Gastrocnemius medialis (tissue), 4 donors: ENCODE results near the gene SAA4.
"Not testable (repeated sequence)": the region's sequence is repeated elsewhere in the genome, so short reads cannot be mapped to it uniquely, and the experiment has no call there.

ENCODE experiments used
- POLR2A ChIP-seq, 2 donors: fragments of 450-650 bp; IDR thresholded peaks; one replicate each; pipeline ENCODE4 v1.6.1; 2017; ENCODE audit warnings: antibody characterized with exemption in 2 of 2, mild to moderate bottlenecking in 2 of 2, moderate library complexity in 2 of 2
- TF ChIP-seq, protein P1 (sequence below), 5 experiments: fragments of 450-650 bp in 3 of 5; fragments of 200-600 bp in 2 of 5; sonication (generic) in 2 of 5; IDR thresholded peaks in 4 of 5; conservative IDR thresholded peaks in 1 of 5; 1 replicate in 4 of 5; 2 replicates in 1 of 5; pipeline ENCODE4 v1.5.1; 2016 to 2019; ENCODE audit warnings: antibody characterized with exemption in 5 of 5, mild to moderate bottlenecking in 3 of 5, moderate library complexity in 3 of 5

DNA sequence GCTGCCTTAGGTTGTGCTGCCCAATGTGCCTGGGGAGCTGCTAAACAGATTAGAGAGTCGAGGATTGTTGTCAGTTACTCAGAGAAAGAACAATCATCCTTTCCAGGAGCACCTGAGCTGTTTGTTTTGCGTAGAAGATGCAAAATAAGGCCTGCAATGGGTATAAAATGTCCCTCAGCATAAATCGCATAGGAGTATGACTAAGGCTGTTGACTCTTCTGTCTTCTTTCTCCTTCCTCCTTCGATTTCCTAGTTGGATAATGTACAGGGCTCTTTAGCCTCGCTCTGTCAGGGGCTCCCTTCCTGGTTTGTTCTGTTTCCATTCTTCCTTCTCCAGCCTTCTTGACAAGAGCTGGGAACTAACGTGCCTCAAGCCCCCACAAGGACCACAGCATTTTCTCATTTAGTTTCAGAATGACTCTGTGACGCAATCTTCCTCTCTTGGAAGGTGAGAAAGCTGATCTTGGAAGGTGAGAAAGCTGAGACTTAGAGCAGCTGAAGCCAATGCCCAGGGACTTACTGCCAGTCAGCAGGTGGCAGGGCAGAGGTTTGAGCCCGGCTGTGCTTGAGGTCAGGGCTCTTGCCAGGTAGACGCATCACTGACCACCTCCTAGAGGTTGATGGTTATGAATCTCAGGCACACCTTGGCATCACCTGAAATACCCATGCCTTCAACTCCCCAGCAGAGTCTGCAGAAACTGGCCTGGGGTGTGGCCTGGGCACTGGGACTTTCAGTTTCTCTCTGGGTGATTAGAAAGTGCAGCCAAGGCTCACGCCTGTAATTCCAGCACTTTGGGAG, 30.9 kb upstream of the SAA4 start:
- not testable (repeated sequence) for TF ChIP-seq POLR2A (IDR thresholded peaks at IDR 0.05)
- TF ChIP-seq, protein P1, sequence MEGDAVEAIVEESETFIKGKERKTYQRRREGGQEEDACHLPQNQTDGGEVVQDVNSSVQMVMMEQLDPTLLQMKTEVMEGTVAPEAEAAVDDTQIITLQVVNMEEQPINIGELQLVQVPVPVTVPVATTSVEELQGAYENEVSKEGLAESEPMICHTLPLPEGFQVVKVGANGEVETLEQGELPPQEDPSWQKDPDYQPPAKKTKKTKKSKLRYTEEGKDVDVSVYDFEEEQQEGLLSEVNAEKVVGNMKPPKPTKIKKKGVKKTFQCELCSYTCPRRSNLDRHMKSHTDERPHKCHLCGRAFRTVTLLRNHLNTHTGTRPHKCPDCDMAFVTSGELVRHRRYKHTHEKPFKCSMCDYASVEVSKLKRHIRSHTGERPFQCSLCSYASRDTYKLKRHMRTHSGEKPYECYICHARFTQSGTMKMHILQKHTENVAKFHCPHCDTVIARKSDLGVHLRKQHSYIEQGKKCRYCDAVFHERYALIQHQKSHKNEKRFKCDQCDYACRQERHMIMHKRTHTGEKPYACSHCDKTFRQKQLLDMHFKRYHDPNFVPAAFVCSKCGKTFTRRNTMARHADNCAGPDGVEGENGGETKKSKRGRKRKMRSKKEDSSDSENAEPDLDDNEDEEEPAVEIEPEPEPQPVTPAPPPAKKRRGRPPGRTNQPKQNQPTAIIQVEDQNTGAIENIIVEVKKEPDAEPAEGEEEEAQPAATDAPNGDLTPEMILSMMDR (IDR thresholded peaks at IDR 0.05 in 4 of 5, conservative IDR thresholded peaks at IDR 0.05 in 1 of 5): not testable (repeated sequence)
